DND-41 (cell line): ENCODE data around the gene REEP2.

Experiments used
- CTCF ChIP-seq: IDR thresholded peaks from 2 replicates; pipeline ENCODE4 v1.5.1; 2012; ENCODE audit warnings: borderline replicate concordance, low read length, moderate library complexity, mild to moderate bottlenecking; ENCODE audit not compliant: poor library complexity, severe bottlenecking; ENCODE audit errors: extremely low read depth
- EZH2 ChIP-seq: IDR thresholded peaks from 3 replicates; pipeline ENCODE4 v1.6.1; 2012; ENCODE audit warnings: borderline replicate concordance, low read depth, mild to moderate bottlenecking, moderate library complexity, low read length, inconsistent platforms; ENCODE audit not compliant: severe bottlenecking

DNA sequence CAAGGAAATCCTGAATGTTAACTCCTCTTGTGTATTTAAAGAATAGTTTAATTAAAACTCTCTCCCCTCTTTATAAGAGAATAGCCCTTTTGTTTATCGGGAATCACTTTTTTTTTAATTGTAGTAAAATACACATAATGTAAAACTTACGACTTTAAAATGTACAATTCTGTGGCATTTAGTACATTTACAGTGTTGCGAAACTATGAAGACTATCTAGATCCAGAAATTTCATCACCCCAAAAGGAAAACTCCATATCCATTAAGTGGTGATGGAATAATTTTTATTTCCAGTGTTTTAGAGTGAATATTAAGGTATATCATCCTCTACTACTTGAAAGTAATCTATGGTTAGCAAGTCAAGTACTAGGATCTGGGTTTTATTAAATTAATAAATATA lies 49.5 kb upstream of the REEP2 start:
- no peak for TF ChIP-seq CTCF
- no peak for TF ChIP-seq EZH2
